Amygdala (tissue), 56 donors: ENCODE results near the gene CHRM5.
A peak's percentile ranks its signal among the peaks of the same experiment; 100 is the strongest.
"Not testable (repeated sequence)": the region's sequence is repeated elsewhere in the genome, so short reads cannot be mapped to it uniquely, and the experiment has no call there.

ENCODE experiments used
- DNase-seq, 56 donors: peaks; one replicate each; lab custom pipeline; 2025; lab: John Stamatoyannopoulos, UW

The CHRM5 gene

GRCh38 chr15:34038871-34039789 is 70.8 kb downstream of the CHRM5 start, which contains the start of gene AVEN:
TSS of gene AVEN (minus strand) at chr15:34039204. CDS start at chr15:34039046, 158 bp downstream.
- DNase-seq: peak in 24 of 56 donors; percentile 9 to 79 (median 28)

DNA sequence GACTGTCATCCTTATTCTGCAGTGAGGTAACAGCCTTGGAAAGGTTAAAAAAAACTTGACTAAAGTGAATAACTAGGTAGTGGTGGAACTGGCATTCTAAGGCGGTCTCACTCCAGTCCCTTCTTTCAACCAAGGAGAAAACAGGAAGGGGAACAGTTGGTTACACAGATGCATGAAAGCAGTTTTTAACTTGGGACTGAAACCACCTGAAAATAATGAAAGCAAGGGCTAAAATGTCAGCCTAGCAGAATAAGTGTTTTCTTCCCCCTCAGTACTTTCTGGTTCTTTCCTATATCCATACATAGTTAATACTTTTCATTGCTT is 71.5 kb downstream of the CHRM5 start:
- DNase-seq: no peak

DNA sequence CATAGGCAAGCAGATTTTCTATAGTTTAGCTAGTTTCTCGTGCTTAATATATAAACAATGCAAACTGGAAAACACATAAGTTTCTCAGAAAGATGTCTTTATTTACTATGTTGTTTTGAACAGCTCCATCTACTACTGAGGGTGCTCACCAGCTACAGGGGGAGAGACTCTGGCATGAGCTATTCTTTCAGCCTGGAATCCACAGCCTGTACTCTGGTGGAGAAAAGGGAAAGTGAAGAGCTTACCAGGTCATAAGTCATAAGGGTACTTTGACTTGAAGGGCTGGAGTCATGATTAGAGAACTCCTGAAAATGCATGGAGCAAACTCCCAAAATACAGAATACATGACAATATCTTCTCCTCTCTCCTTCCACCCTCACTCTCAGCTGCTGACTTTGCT is 75.1 kb downstream of the CHRM5 start:
- no peak for DNase-seq

- DNase-seq: no peak
Observed at GRCh38 chr15:34043813-34044212, 75.5 kb downstream of the CHRM5 start.

DNA sequence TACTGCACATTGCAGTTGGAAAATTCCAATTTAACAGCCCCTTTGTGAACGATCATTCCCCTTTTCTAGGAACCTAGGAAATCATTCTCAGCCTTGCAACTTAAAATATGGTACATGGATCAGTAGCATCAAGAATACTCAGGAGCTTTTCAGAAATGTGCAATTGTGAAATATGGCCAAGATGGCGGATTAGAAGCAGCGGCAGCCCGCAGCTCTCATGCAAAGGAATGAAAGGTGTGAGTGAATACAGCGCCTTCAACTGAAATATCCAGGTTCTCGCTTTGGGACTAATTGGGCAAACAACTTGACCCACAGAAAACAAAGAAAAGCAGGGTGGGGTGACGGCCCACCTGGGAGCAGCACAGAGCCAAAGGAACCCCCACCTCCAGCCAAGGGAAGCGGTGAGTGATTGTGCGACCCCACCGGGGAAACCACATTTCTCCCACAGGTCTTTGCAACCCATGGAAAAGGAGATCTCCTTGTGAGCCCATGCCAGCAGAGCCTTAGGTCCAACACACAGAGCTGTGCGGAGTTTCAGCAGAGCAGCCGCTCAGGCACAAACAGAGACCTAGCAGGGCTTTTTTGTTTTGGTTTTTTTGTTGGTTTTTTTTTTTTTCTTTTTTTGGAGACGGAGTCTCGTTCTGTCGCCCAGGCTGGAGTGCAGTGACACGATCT is 78.3 kb downstream of the CHRM5 start:
- no peak for DNase-seq

- DNase-seq: no peak
Observed at GRCh38 chr15:34047893-34048775, 79.8 kb downstream of the CHRM5 start.

DNA sequence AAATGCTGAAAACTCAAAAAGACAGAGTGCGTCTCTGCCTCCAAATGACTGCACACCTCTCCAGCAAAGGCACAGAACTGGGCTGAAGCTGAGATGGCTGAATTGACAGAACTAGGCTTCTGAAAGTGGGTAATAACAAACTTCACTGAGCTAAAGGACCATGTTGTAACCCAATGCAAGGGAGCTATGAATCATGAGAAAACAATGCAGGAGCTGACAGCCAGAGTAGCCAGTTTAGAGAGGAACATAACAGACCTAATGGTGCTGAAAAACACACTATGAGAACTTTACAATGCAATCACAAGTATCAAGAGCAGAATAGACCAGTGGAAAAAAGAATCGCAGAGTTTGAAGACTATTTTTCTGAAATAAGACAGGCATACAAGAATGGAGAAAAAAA is 80.8 kb downstream of the CHRM5 start:
- no peak for DNase-seq

- not testable (repeated sequence) for DNase-seq
Observed at GRCh38 chr15:34050385-34050784, 82.1 kb downstream of the CHRM5 start.

GRCh38 chr15:34054081-34054707 is 85.9 kb downstream of the CHRM5 start:
- no peak for DNase-seq

DNA sequence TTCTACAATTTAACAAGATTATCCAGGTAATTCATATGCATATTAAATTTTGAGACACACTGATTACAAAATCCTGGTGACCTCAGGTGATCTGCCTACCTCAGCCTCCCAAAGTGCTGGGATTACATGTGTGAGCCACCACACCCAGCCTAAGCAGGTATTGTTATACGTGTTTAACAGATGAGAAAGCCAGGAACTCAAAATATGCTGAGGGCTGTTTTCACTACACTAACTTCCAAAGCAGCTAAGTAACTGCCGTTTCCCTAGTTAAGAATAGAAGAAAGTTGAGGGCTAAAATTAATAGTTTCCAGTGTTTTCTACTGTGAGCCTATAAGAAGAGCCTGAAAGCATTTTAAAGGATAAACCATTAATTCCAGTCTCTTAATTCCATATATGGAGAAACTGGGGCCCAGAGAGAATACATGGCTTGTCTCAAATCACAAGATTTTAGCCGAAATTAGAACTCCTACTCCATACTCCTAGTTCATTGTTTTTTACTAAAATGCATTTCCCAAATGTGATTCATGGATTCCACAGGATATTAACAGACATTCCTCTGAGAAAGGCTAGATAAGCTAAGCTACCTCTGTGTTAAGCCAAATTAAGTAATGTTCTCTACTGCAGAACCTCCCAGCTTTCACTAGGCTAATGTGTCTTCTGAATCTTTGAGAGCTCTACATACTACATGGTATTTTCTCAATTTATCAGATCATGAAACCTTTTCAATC is 87.7 kb downstream of the CHRM5 start:
- DNase-seq: no peak

GRCh38 chr15:34056911-34057310 is 88.6 kb downstream of the CHRM5 start:
- DNase-seq: no peak

- peak in 1 of 56 donors; percentile 7 for DNase-seq
Observed at GRCh38 chr15:34059476-34059875, 91.2 kb downstream of the CHRM5 start.

DNA sequence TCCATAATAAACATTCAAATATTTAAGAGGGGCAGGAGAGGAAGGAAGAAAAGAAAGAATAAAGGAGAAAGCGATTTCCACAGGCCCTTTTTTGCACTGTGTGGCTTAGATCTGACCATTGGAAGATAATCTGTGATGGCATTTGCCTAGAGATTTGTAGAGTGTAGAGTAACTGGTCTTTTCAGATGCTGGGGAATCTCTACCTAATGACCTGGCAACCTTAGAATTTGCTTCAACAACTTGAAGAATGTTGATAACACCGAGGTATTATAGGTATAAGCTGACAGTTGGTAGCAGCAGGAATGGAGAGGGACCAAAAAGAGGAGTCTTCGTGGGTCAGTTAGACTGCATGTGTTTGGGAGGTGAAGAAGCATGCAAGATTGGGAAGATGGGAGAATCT is 91.6 kb downstream of the CHRM5 start:
- DNase-seq: no peak

DNA sequence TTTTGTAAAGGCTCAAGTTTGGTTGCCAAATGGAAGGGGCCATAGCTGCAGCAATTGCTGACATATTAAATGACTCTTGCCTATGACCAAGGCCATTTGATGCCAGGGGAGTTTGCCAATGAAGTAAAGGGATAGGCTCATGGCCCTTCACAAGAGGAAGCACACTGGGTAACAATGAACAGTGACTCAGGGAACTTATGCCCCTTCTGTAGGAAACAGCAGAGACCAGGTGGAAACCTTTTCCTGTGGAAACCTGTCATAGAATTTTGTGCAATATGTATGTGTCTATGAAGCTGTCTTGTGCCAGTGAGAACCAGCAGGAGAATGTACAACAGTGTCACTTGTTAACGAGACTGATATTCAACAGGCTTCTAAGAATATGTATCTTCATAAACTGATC is 96.1 kb downstream of the CHRM5 start:
- DNase-seq: no peak

- DNase-seq: no peak
Observed at GRCh38 chr15:34065261-34065660, 97.0 kb downstream of the CHRM5 start.

DNA sequence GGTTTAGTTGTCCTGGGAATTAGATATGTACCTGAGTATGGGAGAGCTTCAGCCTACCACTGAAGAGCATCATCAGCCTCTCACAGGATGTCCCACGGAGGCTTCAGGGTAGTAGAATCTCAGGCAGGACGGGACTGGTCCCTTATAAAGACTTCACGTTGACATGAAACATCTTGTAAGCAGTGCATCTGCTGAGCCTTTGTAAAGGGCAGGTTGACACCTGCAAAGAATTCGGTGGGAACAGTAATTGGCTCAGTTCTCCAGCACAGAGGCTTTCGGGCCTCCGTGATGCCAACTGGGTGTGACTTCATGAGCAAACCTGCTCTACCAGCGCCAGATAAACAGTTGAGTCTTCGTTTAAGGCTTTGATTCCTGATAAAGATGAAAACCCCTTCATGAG is 97.6 kb downstream of the CHRM5 start:
- no peak for DNase-seq

- DNase-seq: no peak
Observed at GRCh38 chr15:34070003-34070402, 101.7 kb downstream of the CHRM5 start.

GRCh38 chr15:34076785-34077184 is 108.5 kb downstream of the CHRM5 start:
- no peak for DNase-seq

- no peak for DNase-seq
Observed at GRCh38 chr15:34078900-34079299, 110.6 kb downstream of the CHRM5 start.

GRCh38 chr15:34079904-34080303 is 111.6 kb downstream of the CHRM5 start:
- no peak for DNase-seq
